Activated T-cell treated with anti-CD3 and anti-CD28 coated beads, Interleukin-2, amount 50 U/mL, for 1 hour (primary cell): Measurements from ENCODE around the gene NUP210.

Experiments
- DNase-seq: peaks from one replicate; pipeline ENCODE4 v3.0.0-alpha.2; 2020

The NUP210 gene

GRCh38 chr3:13286873-13287272, 133.2 kb downstream of the NUP210 start:
- DNase-seq, result no peak

- DNase-seq, result no peak
Measured at GRCh38 chr3:13285007-13285567, 135.0 kb downstream of the NUP210 start.

- no peak for DNase-seq
Measured at GRCh38 chr3:13283877-13284264, 136.3 kb downstream of the NUP210 start.

GRCh38 chr3:13282986-13283876, 136.9 kb downstream of the NUP210 start:
- no peak for DNase-seq

- DNase-seq, result peak; percentile 36
Measured at GRCh38 chr3:13282358-13282985, 137.7 kb downstream of the NUP210 start.

GRCh38 chr3:13281507-13282357, 138.4 kb downstream of the NUP210 start:
- no peak for DNase-seq

GRCh38 chr3:13280811-13281506, 139.2 kb downstream of the NUP210 start:
- no peak for DNase-seq

GRCh38 chr3:13280122-13280790, 139.9 kb downstream of the NUP210 start:
- no peak for DNase-seq

- no peak for DNase-seq
Measured at GRCh38 chr3:13279532-13279910, 140.6 kb downstream of the NUP210 start.

- no peak for DNase-seq
Measured at GRCh38 chr3:13278783-13279531, 141.2 kb downstream of the NUP210 start.

GRCh38 chr3:13277860-13278531, 142.1 kb downstream of the NUP210 start:
- DNase-seq, result no peak

GRCh38 chr3:13277196-13277813, 142.8 kb downstream of the NUP210 start:
- DNase-seq, result no peak

GRCh38 chr3:13276438-13277195, 143.5 kb downstream of the NUP210 start:
- DNase-seq, result no peak

- no peak for DNase-seq
Measured at GRCh38 chr3:13275376-13276005, 144.6 kb downstream of the NUP210 start.

GRCh38 chr3:13274551-13275332, 145.4 kb downstream of the NUP210 start:
- no peak for DNase-seq

GRCh38 chr3:13274125-13274524, 146.0 kb downstream of the NUP210 start:
- no peak for DNase-seq

- DNase-seq, result no peak
Measured at GRCh38 chr3:13273604-13274105, 146.5 kb downstream of the NUP210 start.
